Lower lobe of right lung (tissue), 2 donors: Measurements from ENCODE around the gene PNLIPRP2. TPM values are rescaled to one million over a fixed set of nuclear protein-coding genes. Genes with fewer than 3 reads are reported as not detected.
A peak's percentile ranks its signal among the peaks of the same experiment; 100 is the strongest.

Experiments used
- ATAC-seq, 2 donors: fragments of 200-7000 bp; cut with Tn5 transposase; one replicate each; pipeline ENCODE4 v1.9.1; 2020 to 2022; ENCODE audit warnings: mild to moderate bottlenecking in 2 of 2, moderate library complexity in 2 of 2
- DNase-seq: peaks from one replicate; pipeline ENCODE4 v3.0.0-alpha.2; 2020
- H3K27ac ChIP-seq: fragments of 200-600 bp; one replicate; pipeline ENCODE4 v1.8.0; 2022
- H3K27me3 ChIP-seq: fragments of 200-600 bp; one replicate; pipeline ENCODE4 v1.8.0; 2022; ENCODE audit warnings: low read depth
- H3K36me3 ChIP-seq: fragments of 200-600 bp; one replicate; pipeline ENCODE4 v1.8.0; 2022; ENCODE audit warnings: mild to moderate bottlenecking
- H3K4me1 ChIP-seq: fragments of 200-600 bp; one replicate; pipeline ENCODE4 v1.8.0; 2022
- H3K4me3 ChIP-seq: fragments of 200-600 bp; one replicate; pipeline ENCODE4 v1.8.0; 2022; ENCODE audit warnings: mild to moderate bottlenecking
- H3K9me3 ChIP-seq: fragments of 200-600 bp; one replicate; pipeline ENCODE4 v1.8.0; 2022
- CTCF ChIP-seq: fragments of 200-600 bp; IDR thresholded peaks from one replicate; pipeline ENCODE4 v1.8.0; 2022; ENCODE audit warnings: antibody characterized with exemption, mild to moderate bottlenecking
- intact Hi-C: fragments of 100-400 bp; cut with DNase I; formaldehyde crosslinking; loops from one replicate; pipeline ENCODE4 v1.11.0; 2022
- total RNA-seq: library from RNA; stranded (reverse); fragmentation: NEBNext Ultra II Directional; extraction: Animal tissue kit (Norgen Biotek cat#: 25700); gene quantifications from one replicate; pipeline ENCODE4 v1.2.1, GENCODE V29; 2021
- donor health status: DM: no; HTN: yes; CAD: no; lungs with severe emphysema.

Gene PNLIPRP2
- total RNA-seq, 1 donor from 2014 or later, result not detected

DNA sequence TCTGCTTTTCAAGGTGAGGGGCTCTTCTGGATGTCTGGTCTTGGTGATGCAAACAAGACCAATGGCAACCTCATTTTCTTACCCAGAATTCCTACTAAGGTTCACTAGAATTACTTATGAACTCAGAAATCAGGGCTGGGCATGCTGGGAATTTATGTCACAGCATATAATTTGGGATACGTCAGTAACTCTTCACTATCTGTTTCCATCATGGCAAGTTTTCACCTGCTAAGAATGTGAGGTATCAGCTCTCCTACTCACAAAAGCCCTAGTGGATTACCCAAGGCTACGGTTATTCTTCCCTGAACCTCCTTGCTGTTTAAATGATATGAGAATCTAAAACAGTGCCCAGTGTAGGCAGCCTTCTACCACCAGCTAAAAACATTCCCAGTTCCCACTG is 53.1 kb downstream of the PNLIPRP2 start:
- Histone ChIP-seq H3K9me3 (no peaks in the 10 kb centered on the region), H3K27ac (no peak overlapping the region), H3K4me3 (no peak overlapping the region), H3K36me3 (no peaks in the 10 kb centered on the region), H3K4me1 (no peaks in the 10 kb centered on the region), H3K27me3 (peaks cover 23% of the 10 kb centered on the region)
- intact Hi-C loops, result no loop called here
- DNase-seq (no peak), ATAC-seq (no peak)
- no peak for TF ChIP-seq CTCF

GRCh38 chr10:116674901-116675423 is 54.2 kb downstream of the PNLIPRP2 start:
- H3K27me3 ChIP-seq, result peaks cover 14% of the 10 kb centered on the region
- intact Hi-C loops, result no loop called here
- H3K4me3 ChIP-seq, result no peak overlapping the region
- ATAC-seq (peak in 1 of 2 donors; percentile 22), DNase-seq (no peak)
- no peaks in the 10 kb centered on the region for H3K9me3 ChIP-seq
- no peak for TF ChIP-seq CTCF
- H3K27ac ChIP-seq, result no peak overlapping the region
- H3K36me3 ChIP-seq, result no peaks in the 10 kb centered on the region
- no peaks in the 10 kb centered on the region for H3K4me1 ChIP-seq

DNA sequence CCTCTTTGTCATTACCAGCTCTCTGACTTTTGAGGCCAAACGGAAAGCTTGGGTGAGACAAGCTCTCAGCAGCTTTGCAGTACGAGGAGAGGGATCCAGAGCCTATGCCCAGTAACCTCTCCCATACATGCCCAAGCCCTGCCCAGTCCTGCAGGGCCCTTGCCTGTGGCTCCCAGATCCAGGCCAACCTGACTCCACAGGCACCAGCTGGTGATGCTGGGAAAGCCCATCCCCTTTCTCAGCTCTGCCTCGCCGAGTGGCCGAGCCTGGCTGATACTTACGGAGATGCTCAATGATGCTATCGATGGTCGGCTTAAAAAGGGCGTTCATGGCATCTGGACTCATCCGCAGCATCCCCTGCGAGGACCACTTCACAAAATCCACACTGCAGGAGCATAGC is 55.4 kb downstream of the PNLIPRP2 start:
- TF ChIP-seq CTCF, result no peak
- intact Hi-C loops, result no loop called here
- DNase-seq (no peak), ATAC-seq (no peak)
- peaks cover 5% of the 10 kb centered on the region for H3K27me3 ChIP-seq
- no peaks in the 10 kb centered on the region for H3K9me3 ChIP-seq
- no peaks in the 10 kb centered on the region for H3K36me3 ChIP-seq
- no peak overlapping the region for H3K27ac ChIP-seq
- H3K4me1 ChIP-seq, result no peaks in the 10 kb centered on the region
- H3K4me3 ChIP-seq, result no peak overlapping the region

GRCh38 chr10:116676633-116677032 is 55.9 kb downstream of the PNLIPRP2 start:
- no peaks in the 10 kb centered on the region for H3K36me3 ChIP-seq
- no peaks in the 10 kb centered on the region for H3K4me1 ChIP-seq
- ATAC-seq (no peak), DNase-seq (no peak)
- no peaks in the 10 kb centered on the region for H3K9me3 ChIP-seq
- intact Hi-C loops, result no loop called here
- H3K4me3 ChIP-seq, result no peak overlapping the region
- no peak for TF ChIP-seq CTCF
- H3K27me3 ChIP-seq, result peaks cover 5% of the 10 kb centered on the region
- H3K27ac ChIP-seq, result no peak overlapping the region

DNA sequence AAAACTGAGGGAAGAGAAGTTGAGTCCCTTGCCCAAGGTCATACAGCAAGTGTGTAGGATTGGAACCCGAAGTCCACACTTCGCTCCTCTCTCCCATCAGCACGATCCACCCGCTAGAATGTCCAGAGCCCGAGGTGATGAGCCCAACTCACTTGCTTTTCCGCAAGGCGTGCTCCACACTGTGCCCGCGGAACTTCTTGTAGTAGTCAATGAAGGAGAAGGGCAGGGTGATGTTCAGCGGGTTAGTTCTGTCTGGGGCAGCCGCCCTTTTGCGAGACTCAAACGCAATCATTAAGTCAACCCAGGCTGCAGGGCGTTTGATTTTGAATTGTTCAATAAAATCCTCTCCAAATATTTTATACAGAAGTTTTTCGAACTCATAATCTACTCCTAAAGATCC is 58.6 kb downstream of the PNLIPRP2 start:
- Histone ChIP-seq H3K27ac (no peak overlapping the region), H3K9me3 (no peaks in the 10 kb centered on the region), H3K36me3 (no peaks in the 10 kb centered on the region), H3K4me1 (no peaks in the 10 kb centered on the region), H3K27me3 (no peaks in the 10 kb centered on the region), H3K4me3 (no peak overlapping the region)
- intact Hi-C loops, result no loop called here
- ATAC-seq, result no peak
- no peak for TF ChIP-seq CTCF
- DNase-seq, result no peak

DNA sequence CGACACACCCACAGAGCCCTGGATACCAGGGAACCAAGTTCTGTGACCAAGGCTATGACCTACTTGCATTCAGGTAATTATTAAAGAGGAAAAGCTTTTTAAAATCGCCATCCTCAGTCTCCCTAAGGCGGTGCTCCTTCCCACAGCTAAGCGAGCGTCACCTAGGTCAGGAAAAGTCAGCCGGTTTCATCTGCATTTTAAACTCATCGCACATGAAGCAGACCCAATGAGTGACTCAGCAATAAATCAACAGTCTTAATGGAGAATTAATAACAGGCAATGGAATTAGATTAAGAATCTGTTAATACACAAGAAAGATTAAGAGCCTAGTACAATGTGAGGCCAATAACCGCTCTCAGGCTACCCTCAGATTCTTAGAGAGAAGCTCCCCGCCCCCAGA is 62.4 kb downstream of the PNLIPRP2 start:
- Histone ChIP-seq H3K9me3 (no peaks in the 10 kb centered on the region), H3K36me3 (no peaks in the 10 kb centered on the region), H3K27ac (no peak overlapping the region), H3K27me3 (no peaks in the 10 kb centered on the region), H3K4me1 (no peaks in the 10 kb centered on the region), H3K4me3 (no peak overlapping the region)
- no peak for ATAC-seq
- no peak for TF ChIP-seq CTCF
- no peak for DNase-seq
- intact Hi-C loops, result no loop called here
